NCI-H2081 treated with DMSO at 0.1 percent for 48 hours (cell line): ENCODE data around the gene SCNN1B.
"Not testable (repeated sequence)": the region's sequence is repeated elsewhere in the genome, so short reads cannot be mapped to it uniquely, and the experiment has no call there.

Experiments
- DNase-seq: peaks from one replicate; lab custom pipeline; 2025; lab: John Stamatoyannopoulos, UW

The SCNN1B gene, protein sequence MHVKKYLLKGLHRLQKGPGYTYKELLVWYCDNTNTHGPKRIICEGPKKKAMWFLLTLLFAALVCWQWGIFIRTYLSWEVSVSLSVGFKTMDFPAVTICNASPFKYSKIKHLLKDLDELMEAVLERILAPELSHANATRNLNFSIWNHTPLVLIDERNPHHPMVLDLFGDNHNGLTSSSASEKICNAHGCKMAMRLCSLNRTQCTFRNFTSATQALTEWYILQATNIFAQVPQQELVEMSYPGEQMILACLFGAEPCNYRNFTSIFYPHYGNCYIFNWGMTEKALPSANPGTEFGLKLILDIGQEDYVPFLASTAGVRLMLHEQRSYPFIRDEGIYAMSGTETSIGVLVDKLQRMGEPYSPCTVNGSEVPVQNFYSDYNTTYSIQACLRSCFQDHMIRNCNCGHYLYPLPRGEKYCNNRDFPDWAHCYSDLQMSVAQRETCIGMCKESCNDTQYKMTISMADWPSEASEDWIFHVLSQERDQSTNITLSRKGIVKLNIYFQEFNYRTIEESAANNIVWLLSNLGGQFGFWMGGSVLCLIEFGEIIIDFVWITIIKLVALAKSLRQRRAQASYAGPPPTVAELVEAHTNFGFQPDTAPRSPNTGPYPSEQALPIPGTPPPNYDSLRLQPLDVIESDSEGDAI

DNA sequence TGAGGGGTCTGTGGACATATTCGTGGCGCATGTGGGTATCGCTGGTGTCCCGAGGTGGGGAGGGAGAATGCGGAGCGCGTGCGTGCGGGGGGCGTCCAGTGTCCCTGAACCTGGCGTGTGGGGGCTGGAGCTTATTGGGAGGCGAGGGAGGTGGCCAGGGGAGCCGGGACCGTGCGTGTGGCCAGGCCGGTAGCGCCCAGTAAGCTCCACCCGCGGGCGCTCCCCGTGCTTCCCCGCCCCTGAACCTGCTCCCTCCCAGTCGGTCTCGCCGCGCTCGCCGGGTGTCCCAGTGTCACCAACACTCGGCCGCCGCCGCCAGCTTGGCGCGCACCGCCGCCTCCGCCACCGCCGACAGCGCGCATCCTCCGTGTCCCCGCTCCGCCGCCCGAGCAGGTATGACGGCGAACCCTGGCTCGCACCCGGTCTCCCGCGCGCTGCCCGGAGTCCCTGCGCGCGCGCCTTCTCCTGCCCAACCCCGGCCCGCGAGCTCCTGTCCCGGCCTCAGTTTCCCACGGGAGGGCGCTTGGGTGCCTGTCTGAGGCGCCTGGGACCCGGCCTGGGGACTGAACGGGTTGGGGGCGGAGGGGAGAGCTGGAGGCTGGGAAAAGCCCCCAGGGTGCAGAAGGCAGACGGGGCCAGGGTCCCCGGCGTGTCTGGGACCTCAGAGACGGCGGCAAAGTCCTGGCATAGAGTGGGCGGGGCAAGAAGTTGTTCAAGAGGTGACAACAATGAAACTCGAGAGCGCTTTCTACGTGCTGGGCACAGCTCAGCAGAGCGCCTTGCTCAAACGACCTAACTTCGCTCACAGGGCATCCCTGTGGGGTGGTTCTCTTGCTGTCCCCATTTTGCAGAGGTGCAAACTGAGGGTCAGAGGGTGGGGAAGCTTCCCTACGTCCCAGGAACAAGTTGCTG is at the start of gene SCNN1B:
Gene SCNN1B, plus strand, starts transcription at position 258 of the 912 bp plus-strand sequence. CDS start 46,298 bp downstream, outside the sequence.
- no peak for DNase-seq

DNA sequence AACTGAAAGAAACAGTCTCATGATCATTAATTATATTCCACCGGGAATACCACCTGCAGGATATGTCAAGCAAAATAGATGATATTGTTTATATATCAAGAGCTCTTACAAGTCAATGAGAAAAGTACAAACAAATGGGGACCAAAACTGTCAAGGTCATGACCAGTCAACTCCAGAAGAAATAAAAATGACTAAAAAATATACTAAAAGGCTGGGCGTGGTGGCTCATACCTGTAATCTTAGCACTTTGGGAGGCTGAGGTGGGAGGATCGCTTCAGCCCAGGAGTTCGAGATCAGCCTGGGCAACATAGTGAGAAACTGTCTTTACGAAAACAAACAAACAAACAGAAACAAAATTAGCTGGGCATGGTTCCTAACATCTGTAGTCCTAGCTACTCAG is 49.8 kb upstream of the SCNN1B start:
- no peak for DNase-seq

DNA sequence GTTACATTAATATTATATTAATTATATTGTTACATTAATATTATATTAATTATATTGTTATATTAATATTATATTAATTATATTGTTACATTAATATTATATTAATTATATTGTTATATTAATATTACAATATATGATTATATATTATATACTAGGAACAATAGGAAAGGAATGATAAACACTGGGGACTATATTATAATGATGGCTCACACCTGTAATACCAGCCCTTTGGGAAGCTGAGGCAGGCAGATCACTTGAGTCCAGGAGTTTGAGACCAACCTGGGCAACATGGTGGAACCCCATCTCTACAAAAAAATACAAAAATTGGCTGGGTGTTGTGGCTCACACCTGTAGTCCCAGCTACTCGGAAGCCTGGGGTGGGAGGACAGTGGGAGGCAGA is 48.5 kb upstream of the SCNN1B start:
- not testable (repeated sequence) for DNase-seq

DNA sequence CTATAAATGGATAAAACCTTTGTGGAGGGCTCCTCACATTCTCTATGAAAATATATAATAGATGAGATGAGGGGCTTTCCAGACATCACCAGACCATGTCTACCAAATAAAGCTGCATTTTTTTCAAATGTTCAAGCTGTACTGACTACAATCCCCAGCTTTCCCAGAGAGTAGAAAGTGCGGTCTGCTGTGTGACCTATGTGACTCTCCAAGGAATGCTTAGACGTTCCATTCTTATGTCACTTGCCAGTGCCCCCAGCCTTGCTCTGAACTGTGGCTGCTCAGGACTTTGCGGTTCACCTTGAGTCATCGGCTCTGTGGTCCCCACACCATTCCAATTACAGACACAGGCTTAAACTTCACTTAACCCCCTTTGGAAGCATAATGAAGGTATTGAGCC is 47.8 kb upstream of the SCNN1B start:
- no peak for DNase-seq

DNA sequence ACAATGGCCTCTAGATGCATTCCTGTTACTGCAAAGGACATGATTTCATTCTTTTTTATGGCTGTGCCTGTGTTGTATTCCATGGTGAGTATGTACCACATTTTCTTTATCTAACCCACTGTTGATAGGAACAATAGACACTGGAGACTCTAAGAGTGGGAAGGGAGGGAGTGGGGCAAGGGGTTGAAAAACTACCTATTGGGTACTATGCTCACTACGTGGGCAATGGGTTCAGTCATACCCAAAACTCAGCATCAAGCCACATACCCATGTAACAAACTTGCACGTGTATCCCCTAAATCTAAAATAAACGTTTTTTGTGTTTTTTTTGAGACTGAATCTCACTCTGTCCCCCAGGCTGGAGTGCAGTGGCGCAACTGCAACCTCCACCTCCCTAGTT is 47.1 kb upstream of the SCNN1B start:
- no peak for DNase-seq

DNA sequence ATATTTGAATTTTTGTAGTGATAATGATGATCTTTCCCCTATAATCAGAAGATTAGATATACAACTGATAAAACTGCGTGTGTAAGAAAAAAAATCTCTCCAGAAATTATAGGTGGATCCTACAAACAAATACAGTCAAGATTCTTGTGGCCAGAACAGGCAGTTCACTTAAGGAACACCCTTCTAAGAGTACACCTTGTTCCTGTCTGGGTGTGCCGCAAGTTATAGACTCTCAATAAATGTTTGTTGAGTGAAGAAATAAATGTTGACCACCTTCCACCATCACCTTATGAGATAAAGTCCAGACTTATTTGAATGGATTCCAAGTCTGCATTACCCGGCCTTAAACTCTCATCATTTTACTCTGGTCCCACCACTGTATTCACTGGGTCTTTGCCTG is 45.7 kb upstream of the SCNN1B start:
- DNase-seq: no peak

DNA sequence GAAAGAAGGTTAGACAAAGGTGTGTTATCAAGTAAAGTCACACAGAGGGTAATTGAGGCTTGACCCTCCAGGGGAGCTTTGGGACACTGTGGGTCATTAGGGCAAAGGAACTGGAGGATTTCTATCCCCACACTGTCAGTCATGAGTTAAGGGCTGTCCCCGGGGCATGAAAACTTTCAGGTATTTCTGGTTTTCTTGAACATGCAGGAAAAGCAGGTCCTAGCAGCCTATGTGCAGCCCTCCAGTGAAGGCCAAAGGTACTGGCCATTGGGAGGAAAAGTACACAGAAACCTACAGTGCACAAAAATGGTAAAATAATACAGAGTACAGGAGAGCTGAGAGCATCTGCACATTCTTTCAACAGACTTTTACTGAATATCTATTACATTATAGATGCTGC is 44.4 kb upstream of the SCNN1B start:
- no peak for DNase-seq

DNA sequence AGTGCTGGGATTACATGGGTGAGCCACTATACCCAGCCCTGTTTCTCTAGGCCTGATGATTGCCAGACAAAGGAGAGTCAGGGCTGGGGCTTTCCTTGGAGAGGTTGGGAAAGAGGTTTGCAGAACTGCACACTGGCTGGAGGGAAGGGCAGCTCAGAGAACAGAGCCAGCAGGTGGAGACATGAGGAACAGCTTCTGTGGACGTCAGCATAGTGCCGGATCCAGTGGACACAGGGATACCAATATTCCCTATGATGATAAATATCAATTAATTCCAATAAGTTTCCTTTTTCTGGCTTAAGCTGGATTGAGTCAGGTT is 43.2 kb upstream of the SCNN1B start:
- DNase-seq: no peak

DNA sequence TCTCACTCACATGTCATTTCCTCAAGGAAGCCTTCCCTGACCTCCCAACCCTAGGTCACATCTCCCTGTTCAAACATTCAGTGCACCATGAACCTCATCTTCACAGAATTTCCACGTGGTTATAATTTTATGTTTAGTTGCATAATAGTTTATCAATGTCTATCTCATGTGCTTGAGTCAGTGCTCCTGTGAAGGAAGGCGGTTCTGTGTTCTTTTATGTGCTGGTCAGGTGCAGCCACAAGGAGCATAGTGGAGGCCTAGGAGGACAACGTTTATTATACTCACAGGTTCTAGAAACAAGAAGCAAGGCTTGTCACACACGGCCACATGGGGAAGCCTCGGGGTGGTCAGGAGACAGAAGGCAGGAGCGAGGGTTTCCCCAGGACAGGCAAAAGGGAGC is 34.5 kb upstream of the SCNN1B start:
- no peak for DNase-seq

DNA sequence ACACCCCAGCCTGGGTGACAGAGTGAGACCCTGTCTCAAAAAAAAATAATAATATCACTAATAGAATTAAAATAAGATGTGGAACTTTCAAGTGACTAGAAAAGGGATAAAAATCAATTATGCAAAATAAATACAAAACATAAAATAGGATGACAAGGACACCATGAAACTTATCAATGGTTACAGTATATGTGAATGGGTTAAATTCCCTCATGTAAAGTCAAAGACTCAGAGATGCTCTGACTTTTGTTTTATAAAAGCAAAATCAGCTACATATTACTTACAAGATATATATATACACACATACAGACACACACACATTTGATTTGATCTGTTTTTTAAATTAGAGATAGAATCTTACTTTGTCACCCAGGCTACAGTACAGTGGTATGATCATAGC is 33.5 kb upstream of the SCNN1B start:
- no peak for DNase-seq

DNA sequence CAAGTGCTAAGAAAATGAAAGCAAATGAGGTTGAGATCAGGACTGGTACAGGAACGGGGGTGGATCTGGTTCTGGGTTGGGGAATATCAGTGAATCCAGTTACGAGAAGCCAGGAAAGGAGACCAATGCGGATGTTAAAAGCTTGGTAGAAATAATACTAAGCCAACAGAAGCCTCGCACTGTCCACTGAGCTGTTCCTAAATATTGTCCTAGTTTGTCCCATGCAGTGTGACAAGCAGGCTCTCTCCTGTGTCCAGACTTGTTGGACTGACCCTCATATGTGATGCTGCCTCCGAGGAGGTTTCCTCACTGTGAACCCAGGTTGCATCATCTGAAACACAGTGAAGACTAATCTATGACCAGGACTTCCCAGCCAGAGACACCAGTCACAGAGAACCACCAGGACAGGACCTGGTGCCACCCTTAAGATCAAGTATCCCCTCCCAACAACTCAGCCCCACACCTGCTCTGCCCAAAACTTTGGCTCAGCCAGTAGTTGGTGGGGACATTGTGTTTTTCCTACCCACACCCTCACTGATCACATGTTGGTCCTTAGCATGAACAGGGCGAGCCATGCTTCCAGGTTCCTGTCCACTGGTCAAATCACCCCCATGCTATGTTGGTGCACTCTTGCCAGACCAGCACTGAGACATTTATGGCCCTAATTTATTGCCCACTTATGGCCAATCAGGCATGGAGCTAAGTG is 32.7 kb upstream of the SCNN1B start:
- DNase-seq: no peak

DNA sequence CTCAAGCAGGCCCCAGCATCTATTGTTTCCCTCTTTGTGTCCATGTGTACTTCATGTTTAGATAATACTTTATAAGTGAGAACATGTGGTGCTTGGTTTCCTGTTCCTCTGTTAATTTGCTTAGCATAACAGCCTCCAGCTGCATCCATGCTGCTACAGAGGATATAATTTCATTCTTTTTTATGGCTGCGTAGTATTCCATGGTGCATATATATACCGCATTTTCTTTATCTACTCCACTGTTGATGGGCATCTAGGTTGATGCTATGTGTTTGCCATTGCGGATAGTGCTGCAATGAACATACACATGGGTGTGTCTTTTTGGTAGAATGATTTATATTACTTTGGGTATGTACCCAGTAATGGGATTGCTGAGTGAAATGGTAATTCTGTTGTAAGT is 31.4 kb upstream of the SCNN1B start:
- DNase-seq: no peak

DNA sequence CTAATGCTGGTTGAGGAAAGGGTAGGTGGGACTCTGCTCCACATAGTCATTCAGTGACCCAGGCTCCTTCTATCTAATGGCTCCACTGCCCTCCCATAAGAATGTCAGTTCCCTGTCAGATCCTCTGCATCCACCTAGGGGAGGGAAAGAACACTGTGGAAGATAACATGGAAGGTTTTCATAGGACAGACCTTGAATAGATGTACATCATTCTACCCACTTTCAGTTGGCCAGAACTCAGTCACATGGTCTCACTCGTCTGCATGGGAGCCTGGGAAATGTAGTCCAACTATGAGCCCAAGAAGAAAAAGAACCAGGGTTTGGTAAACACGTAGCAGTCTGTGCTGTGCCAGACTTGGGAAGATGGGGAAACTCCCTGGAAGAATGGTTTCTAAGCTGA is 27.1 kb upstream of the SCNN1B start:
- no peak for DNase-seq

DNA sequence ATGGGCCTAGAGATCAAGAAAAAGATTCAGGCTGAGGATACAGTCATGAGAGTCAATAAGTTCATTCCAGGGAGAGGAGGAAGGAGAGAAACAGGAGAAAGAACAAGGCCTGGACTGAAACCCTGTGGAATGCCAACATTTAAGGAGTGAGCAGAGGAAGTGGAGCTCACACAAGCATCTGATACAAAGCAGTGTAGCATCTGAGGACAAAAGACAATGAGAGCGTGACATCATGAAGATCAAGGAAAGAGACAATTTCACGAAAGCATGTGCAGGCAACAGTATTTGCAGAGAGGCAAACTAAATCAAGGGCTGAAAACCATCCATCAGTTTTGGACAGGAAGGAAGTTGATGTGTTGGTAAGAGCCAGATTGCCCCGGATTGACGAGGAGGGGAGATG is 25.3 kb upstream of the SCNN1B start:
- DNase-seq: no peak

DNA sequence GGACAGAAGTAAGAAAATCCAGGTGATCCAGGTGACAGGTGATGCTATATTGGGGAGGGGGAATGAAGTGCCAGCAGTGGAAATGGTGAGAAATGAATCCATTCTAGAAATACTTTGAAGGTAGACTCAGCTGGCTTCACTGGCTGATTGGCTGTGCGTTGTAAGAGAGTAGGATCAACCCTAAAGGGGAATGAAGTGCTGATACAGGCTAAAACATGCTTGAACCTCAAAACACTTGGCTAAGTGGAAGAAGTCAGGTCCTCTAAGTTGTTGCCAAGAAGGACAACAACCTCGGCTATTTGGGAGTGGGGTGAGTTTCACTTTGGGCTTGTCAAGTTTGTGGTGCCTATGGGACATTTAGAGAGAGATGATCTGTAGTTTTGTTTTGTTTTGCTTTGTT is 24.1 kb upstream of the SCNN1B start:
- no peak for DNase-seq

DNA sequence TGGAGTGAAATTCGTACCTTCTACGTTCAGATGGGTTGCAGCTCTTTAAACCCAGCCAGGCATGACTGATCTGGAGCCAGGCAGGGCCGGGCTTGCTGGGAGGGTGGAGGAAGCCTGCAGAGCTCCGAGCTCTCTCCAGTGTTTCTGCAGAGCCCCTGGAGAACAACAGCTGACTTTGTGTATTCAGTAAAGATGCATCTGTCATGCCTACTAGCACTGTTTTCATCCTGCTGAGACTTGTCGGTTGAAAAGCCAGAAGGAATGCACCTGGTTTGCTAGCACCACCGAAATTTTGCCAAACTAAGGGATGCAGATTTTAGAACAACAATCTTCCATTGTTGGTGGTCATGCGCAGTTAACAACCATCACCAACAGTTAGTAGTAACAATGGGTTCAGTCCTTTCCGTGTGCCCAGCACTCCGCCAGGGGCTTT is 22.4 kb upstream of the SCNN1B start:
- peak; percentile 63 for DNase-seq

DNA sequence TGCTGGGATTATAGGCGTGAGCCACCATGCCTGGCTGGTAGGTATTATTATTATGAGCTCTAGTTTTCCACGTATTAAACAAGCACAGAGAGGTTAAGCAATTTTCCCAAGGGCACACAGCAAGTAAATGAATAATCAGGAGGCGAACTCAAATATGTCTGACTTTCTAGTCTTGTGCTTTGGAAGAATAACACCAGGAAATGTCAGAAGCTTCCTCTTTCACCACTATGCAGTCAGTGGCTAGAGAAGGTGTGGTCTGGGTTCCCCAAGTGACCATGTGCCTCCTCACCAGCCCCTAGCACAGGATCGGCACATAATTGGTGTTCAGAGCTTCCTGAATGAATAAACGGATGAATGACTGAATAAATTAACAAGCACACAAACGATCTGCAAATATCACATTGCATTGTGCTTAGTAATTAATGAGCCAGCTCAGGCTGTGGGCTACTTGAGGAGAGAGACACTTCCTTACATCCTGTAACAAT is 21.6 kb upstream of the SCNN1B start:
- peak; percentile 8 for DNase-seq

DNA sequence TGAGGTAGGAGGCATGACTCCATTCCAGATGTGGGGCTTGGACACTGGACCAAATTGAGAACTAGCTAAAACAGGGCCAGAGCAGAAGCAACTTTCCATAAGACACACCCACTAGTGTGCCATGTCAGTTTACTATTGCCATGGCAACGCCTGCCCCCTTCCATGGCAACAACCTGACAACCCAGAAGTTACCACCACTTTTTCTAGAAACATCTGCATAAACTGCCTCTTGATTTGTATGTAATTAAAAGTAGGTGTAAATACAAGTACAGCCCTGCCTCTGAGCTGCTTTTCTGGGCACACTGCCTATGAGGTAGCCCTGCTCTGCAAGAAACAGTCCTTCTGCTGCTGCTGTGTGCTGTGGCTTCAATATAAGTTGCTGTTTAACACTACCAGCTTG is 19.5 kb upstream of the SCNN1B start:
- DNase-seq: no peak

DNA sequence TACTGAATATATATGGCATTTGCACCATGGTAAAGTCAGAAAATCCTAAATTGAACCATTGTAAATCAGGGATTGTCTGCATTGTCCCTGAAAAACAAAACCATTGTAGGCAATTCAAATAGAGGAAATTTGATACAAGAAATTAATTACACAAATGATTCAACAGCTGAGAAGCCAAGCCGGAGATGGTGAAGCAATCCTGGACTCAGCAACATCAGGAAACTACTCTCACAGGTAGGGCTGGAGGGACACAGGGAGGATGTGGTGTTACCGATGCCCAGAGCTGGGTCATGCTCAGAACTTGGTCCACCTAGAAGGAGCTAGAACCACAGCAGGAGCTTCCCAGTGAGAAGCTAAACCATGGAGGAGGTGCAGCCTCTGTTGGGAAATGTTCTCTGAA is 18.5 kb upstream of the SCNN1B start:
- DNase-seq: no peak

DNA sequence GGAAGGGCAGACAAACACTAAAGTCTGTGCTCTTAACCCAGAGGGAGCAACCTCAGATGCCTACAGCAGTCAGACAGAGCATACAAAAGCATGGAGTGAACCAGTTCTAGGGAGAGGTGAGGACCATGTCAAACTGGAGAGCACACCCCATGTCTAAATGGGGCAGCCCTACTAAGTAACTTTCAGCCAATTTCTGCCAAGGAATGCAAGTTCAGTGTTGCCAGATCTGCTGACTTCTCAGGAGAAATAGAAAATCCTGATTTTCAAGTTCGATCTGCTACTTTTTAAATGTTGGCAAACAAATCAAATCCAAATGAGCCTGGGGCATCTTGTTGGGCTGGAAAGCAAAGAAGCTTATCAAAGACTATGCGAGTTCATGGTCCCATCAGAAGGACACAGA is 17.5 kb upstream of the SCNN1B start:
- DNase-seq: no peak

DNA sequence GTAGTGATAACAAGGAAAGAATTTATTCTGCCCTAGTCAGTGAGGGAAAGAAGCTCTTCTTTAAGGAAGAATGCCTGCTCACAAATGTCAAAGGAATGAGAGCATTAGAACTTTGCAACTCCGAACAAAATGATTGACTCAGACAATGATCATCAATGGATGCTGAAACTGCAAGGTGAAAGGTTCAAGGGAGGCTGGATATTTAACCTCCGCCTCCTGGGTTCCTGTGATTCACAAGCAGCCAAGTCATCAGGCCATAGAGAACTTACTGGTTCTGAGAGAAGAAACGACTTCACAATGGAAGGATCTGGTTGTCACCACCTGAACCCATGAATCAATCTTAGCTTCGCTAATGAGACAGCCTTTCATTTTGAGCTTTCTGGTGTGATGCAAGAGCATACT is 16.0 kb upstream of the SCNN1B start:
- DNase-seq: no peak

DNA sequence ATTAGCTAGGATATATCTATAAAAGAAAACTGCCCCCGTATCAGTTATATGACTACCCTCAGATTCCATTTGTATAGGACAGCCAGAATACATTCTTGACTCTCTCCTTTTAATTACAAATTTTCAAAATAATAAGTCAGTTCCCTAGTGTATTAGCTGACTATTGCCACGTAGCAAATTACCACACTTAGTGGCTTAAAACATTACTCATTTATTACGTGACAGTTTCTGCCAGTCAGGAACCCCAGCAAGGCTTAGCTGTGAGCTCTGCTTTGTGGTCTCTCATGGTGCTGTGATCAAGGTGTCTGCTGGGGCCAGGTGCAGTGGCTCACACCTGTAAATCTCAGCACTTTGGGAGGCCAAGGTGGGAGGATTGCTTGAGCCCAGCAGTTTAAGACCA is 13.9 kb upstream of the SCNN1B start:
- DNase-seq: no peak
